Retinal pigment epithelial cell (primary cell): ENCODE results near the gene MRPL50.
A peak's percentile ranks its signal among the peaks of the same experiment; 100 is the strongest.
"Not testable (repeated sequence)": the region's sequence is repeated elsewhere in the genome, so short reads cannot be mapped to it uniquely, and the experiment has no call there.

Source experiments
- DNase-seq: peaks from one replicate; pipeline ENCODE4 v3.0.0-alpha.2; 2010; ENCODE audit warnings: low read depth
- H3K4me3 ChIP-seq: 2 replicates; pipeline ENCODE4 v1.5.1; 2011; ENCODE audit warnings: mild to moderate bottlenecking, low read length, control low read depth, moderate library complexity
- TF ChIP-seq, protein P1 (sequence below): conservative IDR thresholded peaks from 2 replicates; pipeline ENCODE4 v1.5.1; 2011; ENCODE audit warnings: low read depth, low read length, control low read depth, inconsistent platforms

MRPL50 gene

GRCh38 chr9:101388507-101388993 is 9.9 kb downstream of the MRPL50 start:
- TF ChIP-seq, protein P1, sequence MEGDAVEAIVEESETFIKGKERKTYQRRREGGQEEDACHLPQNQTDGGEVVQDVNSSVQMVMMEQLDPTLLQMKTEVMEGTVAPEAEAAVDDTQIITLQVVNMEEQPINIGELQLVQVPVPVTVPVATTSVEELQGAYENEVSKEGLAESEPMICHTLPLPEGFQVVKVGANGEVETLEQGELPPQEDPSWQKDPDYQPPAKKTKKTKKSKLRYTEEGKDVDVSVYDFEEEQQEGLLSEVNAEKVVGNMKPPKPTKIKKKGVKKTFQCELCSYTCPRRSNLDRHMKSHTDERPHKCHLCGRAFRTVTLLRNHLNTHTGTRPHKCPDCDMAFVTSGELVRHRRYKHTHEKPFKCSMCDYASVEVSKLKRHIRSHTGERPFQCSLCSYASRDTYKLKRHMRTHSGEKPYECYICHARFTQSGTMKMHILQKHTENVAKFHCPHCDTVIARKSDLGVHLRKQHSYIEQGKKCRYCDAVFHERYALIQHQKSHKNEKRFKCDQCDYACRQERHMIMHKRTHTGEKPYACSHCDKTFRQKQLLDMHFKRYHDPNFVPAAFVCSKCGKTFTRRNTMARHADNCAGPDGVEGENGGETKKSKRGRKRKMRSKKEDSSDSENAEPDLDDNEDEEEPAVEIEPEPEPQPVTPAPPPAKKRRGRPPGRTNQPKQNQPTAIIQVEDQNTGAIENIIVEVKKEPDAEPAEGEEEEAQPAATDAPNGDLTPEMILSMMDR = peak; percentile 49
- no peak overlapping the region for H3K4me3 ChIP-seq
- no peak for DNase-seq

DNA sequence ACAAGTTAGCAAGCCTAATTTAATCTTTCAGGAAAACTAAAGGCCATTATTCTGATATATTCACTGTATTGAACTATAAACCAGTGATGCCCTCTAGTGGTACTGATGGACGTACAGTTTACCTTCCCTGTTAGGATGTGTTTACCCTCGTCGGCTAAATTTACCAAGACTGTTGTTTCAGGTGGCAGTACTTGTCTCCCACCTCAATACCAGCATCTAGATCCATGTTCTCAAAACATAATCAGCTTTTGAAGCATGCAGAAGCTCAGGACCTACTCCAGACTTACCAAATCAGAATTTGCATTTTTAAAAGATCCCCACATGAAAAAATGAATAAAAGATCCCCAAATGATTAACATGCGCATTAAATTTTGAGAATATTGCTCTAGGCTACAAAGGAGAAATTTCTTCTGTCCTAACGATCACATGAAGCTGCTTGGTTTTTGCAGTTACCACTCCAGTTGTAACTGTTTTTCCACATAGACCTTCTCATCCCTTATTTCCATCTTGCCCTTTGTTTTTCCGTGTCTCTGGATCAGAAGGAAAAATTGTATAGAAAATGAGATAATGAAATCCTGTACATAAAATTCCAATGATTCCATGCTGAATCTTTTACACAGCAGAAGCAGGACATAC is 10.4 kb downstream of the MRPL50 start:
- TF ChIP-seq, protein P1 = peak; percentile 72
- H3K4me3 ChIP-seq = no peak overlapping the region
- DNase-seq = no peak

DNA sequence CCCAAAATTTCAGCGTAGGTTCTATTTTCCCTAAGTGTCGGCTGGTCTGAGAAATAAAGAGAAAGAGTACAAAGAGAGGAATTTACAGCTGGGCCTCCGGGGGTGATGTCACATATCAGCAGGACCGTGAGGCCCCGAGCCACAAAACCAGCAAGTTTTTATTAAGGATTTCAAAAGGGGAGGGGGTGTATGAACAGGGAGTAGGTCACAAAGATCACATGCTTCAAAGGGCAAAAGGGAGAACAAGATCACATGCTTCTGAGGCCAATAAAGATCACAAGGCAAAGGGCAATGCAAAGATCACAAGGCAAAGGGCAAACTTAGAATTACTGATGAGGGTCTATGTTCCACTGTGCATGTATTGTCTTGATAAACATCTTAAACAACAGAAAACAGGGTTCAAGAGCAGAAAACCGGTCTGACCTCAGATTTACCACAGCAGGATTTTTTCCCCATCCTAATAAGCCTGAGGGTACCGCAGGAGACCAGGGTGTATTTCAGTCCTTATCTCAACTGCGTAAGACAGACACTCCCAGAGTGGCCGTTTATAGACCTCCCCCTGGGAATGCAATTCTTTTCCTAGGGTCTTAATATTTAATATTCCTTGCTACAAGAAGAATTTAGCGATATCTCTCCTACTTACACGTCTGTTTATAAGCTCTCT is 13.4 kb downstream of the MRPL50 start, which contains the start of gene BAAT:
Gene BAAT, minus strand, starts transcription at position 134 of the 664 bp plus-strand sequence. CDS start 13,602 bp downstream, outside the sequence.
- H3K4me3 ChIP-seq, DNase-seq: not testable (repeated sequence)

- H3K4me3 ChIP-seq = no peak overlapping the region
These were observed 15.1 kb downstream of the MRPL50 start for GRCh38 chr9:101383361-101383760.

DNA sequence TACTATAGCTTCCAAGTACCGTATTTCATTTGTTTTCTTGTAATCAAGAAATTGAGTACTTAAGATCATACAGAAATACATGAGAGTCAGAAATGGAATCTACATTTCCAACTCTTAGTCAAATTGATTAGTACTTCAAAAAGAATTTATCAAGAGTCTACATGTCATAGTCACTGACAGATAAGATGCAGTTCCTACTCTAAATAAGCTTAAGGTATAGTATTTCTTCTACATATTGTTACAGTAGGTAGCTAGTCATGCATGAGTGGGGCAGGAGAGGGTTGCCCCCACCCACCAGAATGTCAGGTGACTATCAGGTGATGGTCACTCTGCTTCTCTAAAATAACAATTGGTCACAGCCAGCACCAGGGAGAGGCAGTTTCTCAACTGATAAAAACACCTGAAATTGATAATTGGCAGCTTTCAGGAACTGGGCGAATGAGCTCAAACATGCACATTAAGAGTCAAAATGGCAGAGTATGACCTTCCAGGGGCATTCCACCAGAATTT is 16.5 kb downstream of the MRPL50 start:
- H3K4me3 ChIP-seq = no peak overlapping the region
- TF ChIP-seq, protein P1 = no peak
- no peak for DNase-seq

More at GRCh38 chr9:101383361-101383760, 15.1 kb downstream of the MRPL50 start:
- DNase-seq = no peak
- TF ChIP-seq, protein P1 = no peak

DNA sequence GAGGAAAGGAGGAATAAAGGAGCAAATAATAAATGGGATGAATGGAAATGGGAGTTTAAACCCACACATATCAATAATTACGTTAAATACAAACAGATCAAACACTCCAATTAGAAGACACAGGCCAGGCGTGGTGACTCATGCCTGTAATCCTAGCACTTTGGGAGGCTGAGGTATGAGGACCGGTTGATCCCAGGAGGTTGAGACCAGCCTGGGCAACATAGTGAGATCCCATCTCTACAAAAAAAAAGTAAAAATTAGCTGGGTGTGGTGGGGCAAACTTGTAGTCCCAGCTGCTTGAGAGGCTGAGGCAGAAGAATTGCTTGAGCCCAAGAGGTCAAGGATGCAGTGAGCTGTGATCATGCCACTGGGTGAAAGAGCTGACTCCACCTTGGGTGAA is 17.3 kb downstream of the MRPL50 start:
- H3K4me3 ChIP-seq = no peak overlapping the region
- no peak for DNase-seq
- TF ChIP-seq, protein P1 = no peak

- no peak for DNase-seq
- TF ChIP-seq, protein P1 = no peak
- no peak overlapping the region for H3K4me3 ChIP-seq
These were observed 18.1 kb downstream of the MRPL50 start for GRCh38 chr9:101380295-101380694.
